SK-N-MC (cell line): ENCODE data around the gene PLA2G2E.

Source experiments
- DNase-seq: peaks from one replicate; pipeline ENCODE4 v3.0.0-alpha.2; 2011; ENCODE audit warnings: low read depth, low spot score
- H3K27ac ChIP-seq: fragments of 200-600 bp; sonication (generic); 2 replicates; pipeline ENCODE4 v1.5.1; 2016; ENCODE audit warnings: mixed run types
- H3K36me3 ChIP-seq: fragments of 200-600 bp; sonication (generic); 2 replicates; pipeline ENCODE4 v1.6.1; 2017; ENCODE audit warnings: antibody characterized with exemption, low read length, mixed read lengths; ENCODE audit not compliant: insufficient read depth
- H3K4me3 ChIP-seq: fragments of 200-600 bp; sonication (generic); 2 replicates; pipeline ENCODE4 v1.5.1; 2016
- H3K9ac ChIP-seq: fragments of 200-600 bp; sonication (generic); 2 replicates; pipeline ENCODE4 v1.8.0; 2017; ENCODE audit warnings: mixed run types, mixed read lengths; ENCODE audit not compliant: insufficient read length
- H3K9me3 ChIP-seq: fragments of 200-600 bp; sonication (generic); 2 replicates; pipeline ENCODE4 v1.6.1; 2017; ENCODE audit warnings: low read depth, mild to moderate bottlenecking, antibody characterized with exemption, low read length, moderate library complexity, mixed read lengths
- EZH2 ChIP-seq: fragments of 200-600 bp; sonication (generic); IDR thresholded peaks from one replicate; pipeline ENCODE4 v1.6.1; 2017; ENCODE audit warnings: antibody characterized with exemption
- FOXP2 ChIP-seq: optimal IDR thresholded peaks from 2 replicates; pipeline ENCODE3; 2011; ENCODE audit warnings: mild to moderate bottlenecking, moderate library complexity; ENCODE audit not compliant: insufficient read depth; ENCODE audit errors: extremely low read length, control extremely low read depth
- POLR2AphosphoS5 ChIP-seq: IDR thresholded peaks from 2 replicates; pipeline ENCODE4 v1.6.1; 2012; ENCODE audit warnings: mild to moderate bottlenecking, low read depth, low read length, borderline replicate concordance

PLA2G2E gene

GRCh38 chr1:19923137-19923952 lies at the start of gene PLA2G2E:
Gene PLA2G2E (minus strand): TSS chr1:19923617. CDS start chr1:19923559, 58 bp downstream.
- Histone ChIP-seq H3K36me3 (no peaks in the 10 kb centered on the region), H3K9me3 (no peaks in the 10 kb centered on the region), H3K9ac (no peak within 1 kb of the TSS), H3K4me3 (no peak within 1 kb of the TSS), H3K27ac (no peak within 1 kb of the TSS)
- no peak for DNase-seq
- no peak for TF ChIP-seq FOXP2
- no peak for TF ChIP-seq POLR2AphosphoS5
- TF ChIP-seq EZH2: no peak

- Histone ChIP-seq H3K36me3 (no peaks in the 10 kb centered on the region), H3K27ac (no peak overlapping the region), H3K9ac (no peak overlapping the region), H3K9me3 (no peaks in the 10 kb centered on the region), H3K4me3 (no peak overlapping the region)
- DNase-seq: no peak
- TF ChIP-seq EZH2 (no peak), POLR2AphosphoS5 (no peak), FOXP2 (no peak)
Measured at GRCh38 chr1:19971664-19972063, 48.2 kb upstream of the PLA2G2E start.

- peak; percentile 0 for DNase-seq
- no peaks in the 10 kb centered on the region for H3K9me3 ChIP-seq
- H3K9ac ChIP-seq: no peak overlapping the region
- H3K27ac ChIP-seq: no peak overlapping the region
- TF ChIP-seq EZH2 (no peak), POLR2AphosphoS5 (no peak), FOXP2 (no peak)
- no peak overlapping the region; the same call in 1 of the 2 replicates for H3K4me3 ChIP-seq
- no peaks in the 10 kb centered on the region for H3K36me3 ChIP-seq
Measured at GRCh38 chr1:19969898-19970660, 46.7 kb upstream of the PLA2G2E start.

- DNase-seq: no peak
- Histone ChIP-seq H3K9me3 (no peaks in the 10 kb centered on the region), H3K36me3 (no peaks in the 10 kb centered on the region), H3K27ac (no peak overlapping the region), H3K4me3 (no peak overlapping the region), H3K9ac (no peak overlapping the region)
- no peak for TF ChIP-seq FOXP2
- no peak for TF ChIP-seq EZH2
- no peak for TF ChIP-seq POLR2AphosphoS5
Measured at GRCh38 chr1:19967808-19968207, 44.4 kb upstream of the PLA2G2E start.

- H3K9ac ChIP-seq: no peak overlapping the region
- H3K9me3 ChIP-seq: no peaks in the 10 kb centered on the region
- no peak overlapping the region for H3K27ac ChIP-seq
- no peak overlapping the region for H3K4me3 ChIP-seq
- no peak for DNase-seq
- TF ChIP-seq FOXP2: no peak
- TF ChIP-seq EZH2: no peak
- no peak for TF ChIP-seq POLR2AphosphoS5
- H3K36me3 ChIP-seq: no peaks in the 10 kb centered on the region
Measured at GRCh38 chr1:19964542-19964941, 41.1 kb upstream of the PLA2G2E start.

- no peak for DNase-seq
Measured at GRCh38 chr1:19963636-19964035, 40.2 kb upstream of the PLA2G2E start.

GRCh38 chr1:19960591-19960990 lies 37.2 kb upstream of the PLA2G2E start:
- TF ChIP-seq EZH2 (no peak), FOXP2 (no peak), POLR2AphosphoS5 (no peak)
- DNase-seq: no peak
- no peak overlapping the region for H3K4me3 ChIP-seq
- H3K27ac ChIP-seq: no peak overlapping the region
- H3K9me3 ChIP-seq: no peaks in the 10 kb centered on the region
- no peaks in the 10 kb centered on the region for H3K36me3 ChIP-seq
- H3K9ac ChIP-seq: no peak overlapping the region

More at GRCh38 chr1:19963636-19964035, 40.2 kb upstream of the PLA2G2E start:
- Histone ChIP-seq H3K27ac (no peak overlapping the region), H3K9me3 (no peaks in the 10 kb centered on the region), H3K36me3 (no peaks in the 10 kb centered on the region), H3K9ac (no peak overlapping the region), H3K4me3 (no peak overlapping the region)
- TF ChIP-seq FOXP2: no peak
- TF ChIP-seq EZH2: no peak
- no peak for TF ChIP-seq POLR2AphosphoS5

GRCh38 chr1:19957779-19958178 lies 34.4 kb upstream of the PLA2G2E start:
- no peaks in the 10 kb centered on the region for H3K9me3 ChIP-seq
- no peak overlapping the region for H3K9ac ChIP-seq
- no peak overlapping the region for H3K27ac ChIP-seq
- H3K4me3 ChIP-seq: no peak overlapping the region
- DNase-seq: no peak
- no peaks in the 10 kb centered on the region for H3K36me3 ChIP-seq
- no peak for TF ChIP-seq FOXP2

- DNase-seq: no peak
Measured at GRCh38 chr1:19955534-19956170, 32.2 kb upstream of the PLA2G2E start.

More at GRCh38 chr1:19955534-19956170, 32.2 kb upstream of the PLA2G2E start:
- Histone ChIP-seq H3K4me3 (no peak overlapping the region), H3K36me3 (no peaks in the 10 kb centered on the region), H3K9me3 (no peaks in the 10 kb centered on the region), H3K27ac (no peak overlapping the region), H3K9ac (no peak overlapping the region)
- TF ChIP-seq EZH2 (no peak), POLR2AphosphoS5 (no peak), FOXP2 (no peak)
